Activated T-cell treated with anti-CD3 and anti-CD28 coated beads, Interleukin-2, amount 50 U/mL, for 48 hours (primary cell): ENCODE measurements around the gene DBH.

Source experiments
- DNase-seq, 2 experiments: peaks; one replicate each; pipeline ENCODE4 v3.0.0-alpha.2; 2020

Gene DBH

DNA sequence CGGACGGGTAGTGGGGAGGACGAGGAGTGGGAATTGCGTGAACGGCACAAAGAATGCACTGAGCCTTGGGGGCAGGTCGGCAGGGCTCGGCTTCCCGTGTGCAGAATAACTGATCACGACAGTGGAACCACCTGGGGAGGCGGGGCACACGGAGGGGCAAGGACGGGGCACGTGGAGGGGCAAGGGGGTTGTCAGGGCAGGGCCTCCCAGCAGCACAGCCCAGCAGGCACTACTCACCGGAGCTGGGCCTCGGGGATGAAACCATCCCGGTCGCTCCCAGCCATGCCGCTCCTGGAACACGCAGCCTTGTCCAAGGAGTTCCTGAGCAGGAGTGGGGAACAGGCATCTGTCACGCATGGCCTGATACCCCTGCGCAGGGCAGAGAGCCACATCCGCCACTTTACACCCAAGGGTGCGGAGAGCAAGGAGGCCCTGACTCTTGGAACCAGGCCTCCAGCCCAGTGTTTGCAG lies 68.6 kb downstream of the DBH start:
- no peak for DNase-seq

GRCh38 chr9:133705576-133705975 lies 69.4 kb downstream of the DBH start:
- no peak for DNase-seq

DNA sequence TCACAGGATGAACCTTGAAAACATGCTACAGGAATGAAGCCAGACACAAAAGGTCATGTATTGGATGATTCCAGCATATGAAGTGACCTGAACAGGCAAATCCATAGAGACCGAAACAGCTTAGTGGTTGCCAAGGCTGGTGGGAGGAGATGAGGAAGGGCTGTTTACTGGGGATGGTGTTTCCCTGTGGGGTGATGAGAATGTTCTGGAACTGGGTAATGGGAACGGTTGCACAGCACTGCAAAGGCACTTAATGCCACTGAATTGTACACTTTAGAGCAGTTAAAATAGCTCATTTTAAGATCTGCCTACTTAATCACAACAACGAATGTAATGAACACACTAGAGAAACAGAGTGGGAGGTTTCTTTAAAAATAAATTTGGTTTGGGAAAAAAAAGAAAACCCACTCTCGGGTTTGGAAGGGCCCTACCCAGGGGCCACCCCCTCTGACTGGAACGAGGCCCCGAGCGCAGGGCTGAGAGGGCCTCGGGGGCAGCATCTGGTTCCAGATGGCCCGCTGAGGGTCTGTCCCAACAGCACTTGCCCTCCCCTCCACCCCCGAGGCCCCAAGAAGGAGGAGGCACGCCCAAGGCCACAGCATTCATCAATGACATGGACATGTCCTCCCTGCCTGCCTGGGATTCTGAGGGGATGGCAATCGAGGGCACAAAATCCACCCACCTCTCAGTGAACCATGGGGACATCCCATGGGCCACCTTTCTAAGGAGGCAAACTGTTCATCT lies 70.3 kb downstream of the DBH start:
- DNase-seq, result no peak

GRCh38 chr9:133707065-133707762 lies 71.1 kb downstream of the DBH start:
- no peak for DNase-seq

- DNase-seq, result no peak
Measured at GRCh38 chr9:133707763-133708245, 71.6 kb downstream of the DBH start.

DNA sequence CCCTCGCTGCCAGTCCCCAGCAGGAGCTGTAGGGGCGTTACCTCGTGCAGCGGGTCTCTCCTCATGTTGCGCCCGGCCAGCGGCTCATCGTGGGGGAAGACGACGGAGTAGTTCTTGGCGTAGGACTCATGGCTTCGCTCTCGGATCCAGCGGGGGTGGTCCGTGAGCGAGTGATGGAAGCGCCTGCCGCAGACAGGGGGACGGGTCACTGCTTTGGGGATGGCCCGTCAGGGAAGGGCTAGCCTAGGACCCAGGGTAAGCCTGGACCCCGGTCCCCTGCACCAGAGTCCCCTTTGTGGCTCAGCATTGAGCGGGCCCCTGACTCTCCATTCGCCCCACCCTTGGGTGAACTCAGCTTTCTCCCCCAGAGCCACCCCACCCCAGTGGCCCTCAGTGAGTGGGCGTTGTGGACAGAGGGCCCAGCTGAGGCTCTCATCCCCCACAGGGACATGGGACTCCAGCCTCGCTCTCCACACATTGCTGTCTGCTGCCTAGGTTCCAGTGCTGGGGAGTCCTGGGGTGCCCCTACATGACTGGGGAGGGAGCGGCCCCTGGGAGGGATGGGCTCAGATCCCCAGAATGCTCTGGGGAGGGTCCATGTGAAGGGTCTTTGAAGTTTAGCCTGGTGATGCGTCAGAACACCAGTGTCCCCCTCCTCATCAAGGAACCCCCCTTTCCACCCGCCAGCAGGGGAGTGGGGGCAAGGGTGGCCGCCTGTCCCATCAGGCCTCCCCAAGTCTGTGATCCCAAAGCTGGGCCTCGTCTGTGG lies 72.3 kb downstream of the DBH start:
- DNase-seq, result no peak
